GM12878 (cell line): ENCODE measurements around the gene ZNRF3. TPM values are rescaled to one million over a fixed set of nuclear protein-coding genes. Genes with fewer than 3 reads are reported as not detected.
A peak's percentile ranks its signal among the peaks of the same experiment; 100 is the strongest.

Source experiments
- ATAC-seq: fragments of 200-7000 bp; cut with Tn5 transposase; 3 replicates; pipeline ENCODE4 v1.9.1; 2020; ENCODE audit warnings: mild to moderate bottlenecking, moderate library complexity
- BruUV-seq: library from RNA; stranded (reverse); fragments of 400-500 nt; replicated peaks from 2 replicates; lab custom pipeline; 2021; lab: Mats Ljungman, UMichigan
- CTCF ChIA-PET: fragments of 300-600 bp; sonication (Branson Sonifier 250); formaldehyde crosslinking; extraction: SDS; loops from one replicate; lab custom pipeline; 2021; ENCODE audit warnings: inconsistent platforms; lab: Yijun Ruan, JAX
- POLR2A ChIA-PET: fragments of 350-600 bp; formaldehyde crosslinking; extraction: SDS; loops from one replicate; lab custom pipeline; 2021; ENCODE audit warnings: inconsistent platforms; lab: Charles Lee
- RAD21 ChIA-PET: fragments of 300-600 bp; sonication (Branson Sonifier 250); formaldehyde crosslinking; loops from one replicate; lab custom pipeline; 2023; ENCODE audit warnings: antibody characterized with exemption; ENCODE audit not compliant: unreplicated experiment; lab: Charles Lee
- SMC1A ChIA-PET: fragments of 300-600 bp; sonication (Branson Sonifier 250); formaldehyde crosslinking; loops from one replicate; lab custom pipeline; 2023; ENCODE audit not compliant: unreplicated experiment, uncharacterized antibody; lab: Charles Lee
- DNase-seq: peaks from one replicate; pipeline ENCODE4 v3.0.0-alpha.2; 2011; ENCODE audit warnings: low read depth, low spot score
- FAIRE-seq: peaks from 3 replicates; lab custom pipeline; 2011; peaks lifted over from hg19 to GRCh38; lab: Jason Lieb, UNC
- H2AFZ ChIP-seq: 2 replicates; pipeline ENCODE4 v1.6.0; 2011; ENCODE audit warnings: low read depth, low read length, control low read depth; ENCODE audit not compliant: control insufficient read depth
- H3K27ac ChIP-seq: 2 replicates; pipeline ENCODE4 v1.5.1; 2011; ENCODE audit warnings: control low read depth; ENCODE audit not compliant: control insufficient read depth, insufficient read depth
- H3K27me3 ChIP-seq, 2 experiments: replicated peaks in 1 of 2; 2 replicates each; pipeline versions ENCODE4 v1.6.0 to v1.6.1; 2011; ENCODE audit warnings: low read length in 1 of 2; ENCODE audit not compliant: control insufficient read depth in 2 of 2, insufficient read depth in 2 of 2
- H3K36me3 ChIP-seq, 2 experiments: 2 replicates each; pipeline ENCODE4 v1.5.1; 2011; ENCODE audit warnings: low read length in 1 of 2; ENCODE audit not compliant: control insufficient read depth in 2 of 2, insufficient read depth in 2 of 2
- H3K4me1 ChIP-seq: 2 replicates; pipeline ENCODE4 v1.6.1; 2011; ENCODE audit warnings: mild to moderate bottlenecking, low read length, moderate library complexity, mixed read lengths; ENCODE audit not compliant: control insufficient read depth, insufficient read depth
- H3K4me2 ChIP-seq: 2 replicates; pipeline ENCODE4 v1.6.0; 2011; ENCODE audit warnings: control low read depth; ENCODE audit not compliant: control insufficient read depth, insufficient read depth
- H3K4me3 ChIP-seq: fragments of 200-600 bp; sonication (generic); 2 replicates; pipeline ENCODE4 v1.5.1; 2016
- H3K79me2 ChIP-seq: 2 replicates; pipeline ENCODE4 v1.6.0; 2011; ENCODE audit warnings: low read length; ENCODE audit not compliant: control insufficient read depth, insufficient read depth
- H3K9ac ChIP-seq: 2 replicates; pipeline ENCODE4 v1.8.0; 2011; ENCODE audit warnings: low read length, control low read depth, mixed read lengths; ENCODE audit not compliant: control insufficient read depth, insufficient read depth
- H3K9me3 ChIP-seq: replicated peaks from 3 replicates; pipeline ENCODE4 v1.5.1; 2011; ENCODE audit warnings: mild to moderate bottlenecking, low read length; ENCODE audit not compliant: control insufficient read depth, insufficient read depth
- H4K20me1 ChIP-seq: 2 replicates; pipeline ENCODE4 v1.6.0; 2011; ENCODE audit not compliant: control insufficient read depth, insufficient read depth
- BHLHE40 ChIP-seq, 2 experiments: fragments of 450-650 bp in 1 of 2; IDR thresholded peaks; 2 replicates each; pipeline ENCODE4 v1.6.1; 2011 to 2017; ENCODE audit warnings: low read depth in 2 of 2, borderline replicate concordance in 1 of 2, improper control_type of control experiment in 1 of 2, low read length in 1 of 2, mild to moderate bottlenecking in 1 of 2
- CEBPB ChIP-seq, 2 experiments: fragments of 150-350 bp in 1 of 2; IDR thresholded peaks; 2 replicates each; pipeline ENCODE4 v1.6.1; 2012 to 2014; ENCODE audit warnings: low read depth in 2 of 2, low read length in 2 of 2, borderline replicate concordance in 1 of 2, inconsistent platforms in 1 of 2
- CEBPZ ChIP-seq: fragments of 150-350 bp; IDR thresholded peaks from 2 replicates; pipeline ENCODE4 v1.6.1; 2016; ENCODE audit warnings: low read depth, low read length
- DPF2 ChIP-seq: fragments of 450-650 bp; IDR thresholded peaks from 2 replicates; pipeline ENCODE4 v1.6.1; 2017; ENCODE audit warnings: mild to moderate bottlenecking
- EZH2 ChIP-seq: IDR thresholded peaks from 2 replicates; pipeline ENCODE4 v1.6.1; 2012; ENCODE audit warnings: low read depth, mild to moderate bottlenecking, control low read depth, inconsistent platforms, low read length, borderline replicate concordance; ENCODE audit not compliant: control insufficient read depth
- FOS ChIP-seq: IDR thresholded peaks from 3 replicates; pipeline ENCODE4 v1.6.1; 2011; ENCODE audit warnings: borderline replicate concordance; ENCODE audit not compliant: insufficient read length; ENCODE audit errors: extremely low read depth
- IKZF1 ChIP-seq: fragments of 450-650 bp; conservative IDR thresholded peaks from 2 replicates; pipeline ENCODE4 v1.6.1; 2017; ENCODE audit warnings: antibody characterized with exemption, mild to moderate bottlenecking
- IKZF2 ChIP-seq, 2 experiments: fragments of 450-650 bp; IDR thresholded peaks; 2 replicates each; pipeline ENCODE4 v1.6.1; 2017; ENCODE audit warnings: mild to moderate bottlenecking in 2 of 2, moderate library complexity in 2 of 2
- KLF5 ChIP-seq: fragments of 450-650 bp; IDR thresholded peaks from 2 replicates; pipeline ENCODE4 v1.6.1; 2014; ENCODE audit warnings: mild to moderate bottlenecking; ENCODE audit not compliant: partially characterized antibody
- MYB ChIP-seq: fragments of 150-350 bp; IDR thresholded peaks from 2 replicates; pipeline ENCODE4 v1.6.1; 2014; ENCODE audit warnings: mild to moderate bottlenecking, low read depth, low read length, borderline replicate concordance
- NR2F1 ChIP-seq: fragments of 450-650 bp; conservative IDR thresholded peaks from 2 replicates; pipeline ENCODE4 v1.6.1; 2017; ENCODE audit warnings: mild to moderate bottlenecking
- RAD21 ChIP-seq: IDR thresholded peaks from 2 replicates; pipeline ENCODE4 v1.6.1; 2011; ENCODE audit warnings: mild to moderate bottlenecking, low read depth, low read length, moderate library complexity; ENCODE audit not compliant: insufficient read depth
- SUPT20H ChIP-seq: IDR thresholded peaks from 2 replicates; pipeline ENCODE4 v1.6.1; 2011; ENCODE audit warnings: low read depth, mild to moderate bottlenecking, low read length, moderate library complexity, borderline replicate concordance; ENCODE audit not compliant: control insufficient read depth
- TCF7 ChIP-seq: IDR thresholded peaks from 2 replicates; pipeline ENCODE4 v1.6.1; 2014; ENCODE audit warnings: antibody characterized with exemption, borderline replicate concordance
- WGBS: methylation state at CpG from one replicate; pipeline ENCODE4 v1.1.6; 2016; ENCODE audit warnings: low lambda C conversion rate; ENCODE audit not compliant: insufficient replicate concordance, insufficient coverage; ENCODE audit errors: missing lambda C conversion rate; 5-methylcytosine and 5-hydroxymethylcytosine counted together
- in situ Hi-C: fragments of 300-500 bp; cut with MboI; formaldehyde crosslinking; loops from 9 replicates; pipeline ENCODE4 v1.14.3; 2018; ENCODE audit warnings: mixed read lengths
- intact Hi-C: fragments of 100-400 bp; cut with micrococcal nuclease; formaldehyde crosslinking; loops from one replicate; pipeline ENCODE4 v1.14.2; 2022; ENCODE audit not compliant: unreplicated experiment
- polyA plus RNA-seq, 11 experiments: library from polyadenylated mRNA; depleted of rRNA in 4 of 11; unstranded in 6 of 11; stranded (reverse) in 5 of 11; fragments of >200 nt; fragmentation: Nextera tagmentation in 4 of 11; fragmentation: Illumina TruSeq in 1 of 11; extraction: Ambion mirVana in 4 of 11; extraction: Trizol in 1 of 11; gene quantifications; 1 replicate in 1 of 11; 2 replicates in 10 of 11; pipeline versions ENCODE4 v1.2.1 to v1.2.3, GENCODE V29; 2011 to 2016; ENCODE audit warnings: inconsistent platforms in 2 of 11, missing spikeins in 2 of 11, low read depth in 1 of 11
- total RNA-seq, 4 experiments: library from RNA; depleted of rRNA in 3 of 4; stranded (reverse); fragments of >200 nt in 3 of 4; fragmentation: Illumina TruSeq in 1 of 4; extraction: Trizol in 1 of 4; gene quantifications; 2 replicates each; pipeline versions ENCODE4 v1.2.1 to v1.2.3, GENCODE V29; 2013 to 2021
- TF ChIP-seq, protein P1 (sequence below): IDR thresholded peaks from 2 replicates; pipeline ENCODE4 v1.6.1; 2012; ENCODE audit warnings: low read depth, low read length, improper control_type of control experiment

ZNRF3 gene
- total and polyA plus RNA-seq, 10 of the 15 experiments (the other 5 are each of a cell fraction or from before 2014, with no cell fraction given): 0.05 to 2.4 (median 0.46) TPM

GRCh38 chr22:28931844-28932567, 48.6 kb downstream of the ZNRF3 start:
- H3K36me3 ChIP-seq: no peaks in the 10 kb centered on the region
- SMC1A ChIA-PET: interaction anchor here (0.7 to 6.6 kb wide), 26 partner anchors 9 to 109 kb away, joined by 3 to 67 read pairs (median 4); no protein-coding TSS in a partner anchor
- peak; percentile 43 for ATAC-seq
- H3K79me2 ChIP-seq: no peaks in the 10 kb centered on the region
- H2AFZ ChIP-seq: no peak overlapping the region
- CTCF ChIA-PET: interaction anchor here (0.7 to 6.8 kb wide), 14 partner anchors 11 to 107 kb away, joined by 3 to 56 read pairs (median 4); no protein-coding TSS in a partner anchor
- no peaks in the 10 kb centered on the region; the same call in 1 of the 2 replicates for H3K4me1 ChIP-seq
- H3K9ac ChIP-seq: no peak overlapping the region
- in situ Hi-C loops: no loop called here
- DNase-seq: no peak
- no peak overlapping the region for H3K4me2 ChIP-seq
- peak; percentile 35 for FAIRE-seq
- H3K4me3 ChIP-seq: no peak overlapping the region
- no peaks in the 10 kb centered on the region for H3K9me3 ChIP-seq
- no peak overlapping the region for H3K27ac ChIP-seq
- no TSS peak for BruUV-seq
- 29% methylated on average over 5 of the region's 5 CpGs for WGBS
- H4K20me1 ChIP-seq: no peaks in the 10 kb centered on the region
- intact Hi-C loops: no loop called here
- RAD21 ChIA-PET: interaction anchor here (0.6 to 8.9 kb wide), 23 partner anchors 8 to 222 kb away, joined by 3 to 64 read pairs (median 3); no protein-coding TSS in a partner anchor
- POLR2A ChIA-PET: interaction anchor here (1.0 to 3.1 kb wide), 10 partner anchors 8 to 273 kb away, joined by 3 to 16 read pairs (median 5); partner anchors contain the start of gene EMID1
- no peak for TF ChIP-seq CEBPB (IDR thresholded peaks at IDR 0.05; ENCODE audit: borderline replicate concordance in 1 of 2, low read depth in 2 of 2, low read length in 2 of 2)
- TF ChIP-seq BHLHE40 (IDR thresholded peaks at IDR 0.05; ENCODE audit: borderline replicate concordance in 1 of 2, low read depth in 2 of 2, low read length in 1 of 2): peak in 1 of 2 experiments; percentile 15; a peak in 1 of 4 replicates
- TF ChIP-seq RAD21: no peak
- TF ChIP-seq, protein P1, sequence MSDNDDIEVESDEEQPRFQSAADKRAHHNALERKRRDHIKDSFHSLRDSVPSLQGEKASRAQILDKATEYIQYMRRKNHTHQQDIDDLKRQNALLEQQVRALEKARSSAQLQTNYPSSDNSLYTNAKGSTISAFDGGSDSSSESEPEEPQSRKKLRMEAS: no peak
- peak; percentile 73 for TF ChIP-seq TCF7
- no peak for TF ChIP-seq CEBPZ
- TF ChIP-seq IKZF2 (IDR thresholded peaks at IDR 0.05): peak; percentile 49; a peak in 3 of 4 replicates
- peak; percentile 87 for TF ChIP-seq NR2F1
- no peak for TF ChIP-seq KLF5
- peak; percentile 33; the same call in 1 of the 2 replicates for TF ChIP-seq DPF2
- TF ChIP-seq FOS: no peak
- no peak for TF ChIP-seq SUPT20H
- no peak for TF ChIP-seq MYB
- peak; percentile 50; the same call in 1 of the 2 replicates for TF ChIP-seq IKZF1
- no peak for TF ChIP-seq EZH2
- TF ChIP-seq, all 136 proteins: peak for 6
- peaks cover 0 to 6% of the 10 kb centered on the region in 2 experiments; a peak in 1 of 4 replicates for H3K27me3 ChIP-seq
